ENCODE results near the gene NDRG2.
A peak's percentile ranks its signal among the peaks of the same experiment; 100 is the strongest.

Gene NDRG2

DNA sequence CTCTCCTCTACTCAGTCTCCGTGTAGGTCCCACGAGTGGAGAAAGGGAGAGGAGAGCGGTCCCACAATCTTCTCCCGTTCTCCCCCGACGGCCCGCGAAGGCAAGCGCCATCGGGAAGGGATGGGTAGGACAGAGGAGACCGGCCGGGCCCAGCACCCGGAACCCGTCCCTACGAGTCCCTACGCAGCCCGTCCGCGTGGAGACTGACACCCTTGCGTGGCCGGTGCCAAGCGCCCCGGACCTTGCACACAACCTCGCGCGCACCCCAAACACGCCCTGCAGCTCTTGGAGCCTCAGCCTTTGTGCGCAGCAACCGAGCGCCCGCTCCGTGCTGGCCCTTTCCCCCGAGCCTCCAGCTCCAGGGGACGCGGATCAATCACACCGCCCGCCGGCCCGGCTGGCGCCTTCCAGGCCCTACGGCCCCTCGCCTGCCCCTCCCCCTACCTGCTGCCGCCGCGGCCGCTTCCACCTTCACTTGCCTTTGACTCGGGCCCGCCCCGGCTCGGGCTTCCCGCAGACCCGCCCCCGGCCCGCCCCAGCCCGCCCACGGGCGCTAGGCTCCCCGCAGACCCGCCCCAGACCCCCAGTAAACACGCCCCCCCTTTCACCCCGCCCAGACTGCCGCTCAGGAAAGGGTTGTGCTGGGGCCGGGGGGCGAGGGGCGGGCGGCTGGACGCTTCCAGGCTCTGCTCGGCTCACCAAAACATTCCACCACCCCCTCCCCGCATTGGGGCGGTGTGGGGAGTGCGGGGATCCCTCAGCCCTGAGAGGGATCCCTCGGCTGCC, at the start of gene NDRG2:
Gene NDRG2, minus strand, starts transcription at position 477 of the 786 bp plus-strand sequence. CDS start 1,746 bp downstream, outside the sequence.
- DNase-seq (ENCODE audit: low read depth), result no peak

DNA sequence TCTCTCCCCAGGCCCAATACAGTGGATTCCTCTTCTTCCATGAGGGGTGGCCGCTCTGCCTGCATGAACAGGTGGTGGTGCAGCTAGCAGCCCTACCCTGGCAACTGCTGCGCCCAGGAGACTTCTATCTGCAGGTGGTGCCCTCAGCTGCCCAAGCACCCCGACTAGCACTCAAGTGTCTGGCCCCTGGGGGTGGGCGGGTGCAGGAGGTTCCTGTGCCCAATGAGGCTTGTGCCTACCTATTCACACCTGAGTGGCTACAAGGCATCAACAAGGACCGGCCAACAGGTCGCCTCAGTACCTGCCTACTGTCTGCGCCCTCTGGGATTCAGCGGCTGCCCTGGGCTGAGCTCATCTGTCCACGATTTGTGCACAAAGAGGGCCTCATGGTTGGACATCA, 49.1 kb upstream of the NDRG2 start:
- no peak for DNase-seq (ENCODE audit: low read depth)

GRCh38 chr14:21072781-21073339, 48.0 kb upstream of the NDRG2 start:
- DNase-seq (ENCODE audit: low read depth), result no peak

DNA sequence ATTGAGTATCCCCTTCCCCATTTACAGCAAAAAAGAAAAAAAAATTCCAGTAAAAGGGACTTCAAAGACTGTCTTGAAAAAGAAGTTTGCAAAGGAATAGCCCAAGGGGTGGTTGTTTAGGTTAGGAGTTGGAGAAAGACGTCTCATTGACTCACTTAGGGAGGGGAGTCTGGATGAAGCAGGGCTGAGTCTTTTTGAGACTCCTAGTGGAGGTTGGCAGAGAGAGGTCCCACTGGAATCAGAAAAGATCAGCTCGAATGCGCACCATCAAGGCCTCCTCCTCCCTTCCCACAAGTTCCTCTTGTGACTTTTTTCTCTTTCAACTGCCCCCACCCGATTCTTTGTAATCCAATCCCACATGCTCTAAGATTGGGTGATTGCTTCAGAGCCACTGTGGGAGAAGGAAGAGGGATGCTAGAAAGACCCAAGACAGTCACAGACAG, 47.2 kb upstream of the NDRG2 start:
- DNase-seq (ENCODE audit: low read depth), result peak; percentile 46

DNA sequence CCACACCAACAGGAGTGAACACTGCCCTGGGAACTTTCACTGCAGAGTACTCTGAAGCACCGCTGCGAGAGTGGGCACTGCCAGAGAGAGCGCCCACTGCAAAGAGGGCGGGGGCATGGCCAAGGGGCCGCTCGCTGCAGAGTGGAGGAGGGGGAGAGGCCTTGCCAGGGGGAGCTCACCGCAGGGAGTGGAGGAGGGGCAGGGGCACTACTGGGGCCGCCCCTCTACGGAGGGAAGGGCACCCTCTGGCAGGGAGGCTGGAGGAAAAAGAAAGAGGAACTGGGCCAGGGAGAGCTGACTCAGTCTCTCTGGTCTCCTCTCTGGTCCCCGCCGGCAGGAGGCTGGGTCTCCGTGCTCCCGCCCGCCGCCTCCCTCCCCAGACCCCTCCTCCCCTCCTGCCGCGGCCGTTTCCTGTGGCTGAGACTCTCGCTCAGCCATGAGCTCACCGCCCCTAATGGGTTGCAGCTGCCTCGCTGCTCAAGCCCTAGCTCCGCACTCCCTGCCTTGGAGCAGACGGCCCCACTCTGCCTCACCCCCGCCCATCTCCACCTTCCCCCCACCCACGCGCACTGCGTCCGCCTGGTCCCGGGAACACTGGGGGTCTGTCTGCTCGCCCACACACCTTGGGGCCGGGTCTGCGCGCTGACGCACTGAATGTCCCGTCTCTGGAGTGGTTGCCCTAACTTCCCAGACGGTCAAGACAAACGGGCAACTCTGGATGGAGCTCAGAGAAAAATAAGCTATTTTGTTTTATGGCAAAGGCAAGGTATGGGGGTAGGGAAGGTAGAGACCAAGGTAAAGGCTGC, 46.6 kb upstream of the NDRG2 start:
- peak; percentile 87 for DNase-seq (ENCODE audit: low read depth)

GRCh38 chr14:21070610-21071224, 45.9 kb upstream of the NDRG2 start:
- DNase-seq (ENCODE audit: low read depth), result no peak

- peak; percentile 21 for DNase-seq (ENCODE audit: low read depth)
These were observed 45.3 kb upstream of the NDRG2 start, which contains the start of gene ARHGEF40 for GRCh38 chr14:21070083-21070609. Gene ARHGEF40 (plus strand): TSS chr14:21070304. CDS start chr14:21070397, 93 bp downstream.

DNA sequence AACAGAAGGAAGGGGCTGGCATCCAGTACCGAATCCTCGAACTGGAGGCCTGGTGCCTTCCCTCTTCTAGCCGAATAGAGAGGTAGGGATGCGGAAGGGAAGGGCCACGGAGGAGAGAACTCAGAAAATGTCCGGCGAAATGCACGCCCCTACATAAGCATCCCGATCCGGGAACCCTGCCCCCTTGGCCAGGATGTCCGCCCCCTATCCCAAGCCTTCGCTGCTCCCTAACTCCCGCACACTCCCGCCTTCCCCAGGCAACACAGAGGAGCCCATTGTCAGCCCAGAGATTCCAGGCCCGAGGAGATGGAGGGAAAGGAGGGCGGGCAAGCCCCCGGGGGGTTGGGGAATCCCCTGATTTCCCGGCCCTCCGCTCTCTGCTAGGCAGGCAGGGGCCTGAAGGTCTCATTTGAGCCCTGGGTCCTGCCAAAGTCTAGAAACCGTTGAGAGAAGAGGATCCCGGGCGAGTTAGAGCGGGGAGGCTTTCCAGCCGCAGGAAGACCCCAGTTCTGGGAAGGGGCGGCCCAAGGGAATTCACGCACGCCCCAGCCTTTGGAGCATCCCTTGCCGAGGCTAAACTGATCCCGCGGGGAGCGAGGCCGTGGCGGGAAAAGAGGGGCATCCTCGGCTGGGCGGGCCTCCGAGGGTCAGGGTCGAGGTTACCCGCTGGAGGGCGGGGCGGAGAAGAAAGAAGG, 44.7 kb upstream of the NDRG2 start:
- no peak for DNase-seq (ENCODE audit: low read depth)

DNA sequence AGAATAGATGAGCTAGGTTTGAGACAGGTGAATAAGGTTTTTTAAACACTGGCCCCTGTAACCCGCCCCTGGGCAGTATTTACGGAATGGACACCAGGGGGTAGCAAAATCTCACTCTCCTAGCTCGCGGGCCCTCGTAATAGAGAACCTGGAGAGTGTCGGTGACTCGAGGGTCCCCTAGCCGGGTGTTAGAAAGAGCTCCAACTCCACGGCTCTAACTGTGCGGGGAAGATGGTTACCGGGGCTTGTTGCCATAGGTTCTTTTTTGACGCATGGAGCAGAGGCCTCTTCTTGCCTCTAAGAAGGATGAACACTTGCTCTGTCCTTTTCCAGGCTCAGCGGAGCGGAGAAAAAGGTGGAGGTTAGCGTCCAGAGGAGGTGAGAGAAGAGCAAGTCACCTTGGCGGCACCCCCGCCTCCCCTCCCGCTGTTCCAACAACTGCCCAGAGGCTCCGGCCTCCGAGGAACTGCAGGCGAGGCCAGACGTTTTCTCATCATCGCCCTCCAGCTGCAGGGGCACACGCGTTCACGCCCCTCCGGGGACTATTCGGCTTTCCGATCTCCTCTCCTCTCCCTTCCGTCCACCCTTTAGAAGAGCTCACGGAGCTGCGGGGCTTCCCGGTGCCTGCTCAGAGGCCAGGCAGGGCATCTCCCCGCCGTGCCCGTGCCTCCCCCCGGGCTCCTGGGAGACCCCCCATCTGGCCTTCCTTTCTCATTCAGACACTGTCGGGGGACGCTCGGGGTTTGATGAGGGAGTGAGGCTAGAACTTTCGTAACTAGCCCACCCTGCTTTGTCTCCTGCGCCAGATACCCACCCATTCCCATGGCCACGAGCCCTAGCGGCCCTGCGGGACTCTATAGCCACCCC, 43.9 kb upstream of the NDRG2 start:
- DNase-seq (ENCODE audit: low read depth), result peak; percentile 34

GRCh38 chr14:21066882-21067502, 42.1 kb upstream of the NDRG2 start:
- DNase-seq (ENCODE audit: low read depth), result no peak

DNA sequence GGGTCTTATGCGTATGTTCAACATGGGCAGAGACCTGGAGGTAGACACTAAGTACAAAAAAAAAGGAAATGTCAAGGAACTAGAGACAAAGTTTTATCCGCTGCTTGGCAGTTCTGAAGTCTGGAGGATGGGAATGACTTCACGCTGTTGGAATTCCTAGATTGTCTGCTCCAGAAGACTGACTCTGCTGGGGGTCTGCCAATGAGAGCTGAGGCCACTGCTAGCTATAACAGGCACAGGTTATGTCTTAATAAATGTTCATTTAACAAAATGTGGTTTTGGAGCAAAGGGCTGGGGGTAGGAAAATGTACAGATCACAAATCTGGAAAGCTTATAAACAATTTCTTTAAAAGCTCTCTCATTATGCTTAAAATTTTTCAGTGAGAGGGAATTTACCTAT, 38.6 kb upstream of the NDRG2 start:
- peak; percentile 65 for DNase-seq (ENCODE audit: low read depth)

DNA sequence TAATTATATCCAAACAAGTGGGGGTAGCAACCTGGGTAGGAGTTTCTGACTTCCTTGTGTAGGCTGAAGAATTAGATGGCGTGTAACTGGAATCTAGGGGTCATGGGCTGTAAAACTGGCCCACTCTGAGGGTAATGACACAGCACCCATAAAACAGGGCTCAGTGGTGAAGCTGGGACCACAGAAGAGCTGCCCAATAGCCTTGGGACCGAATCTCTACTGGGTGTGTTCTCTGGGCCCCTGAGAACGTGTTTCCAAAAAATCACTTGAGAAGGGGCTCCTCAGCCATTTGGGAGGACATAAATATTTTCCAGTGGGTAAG, 36.4 kb upstream of the NDRG2 start:
- no peak for DNase-seq (ENCODE audit: low read depth)

- no peak for DNase-seq (ENCODE audit: low read depth)
These were observed 35.9 kb upstream of the NDRG2 start for GRCh38 chr14:21060614-21061346.

DNA sequence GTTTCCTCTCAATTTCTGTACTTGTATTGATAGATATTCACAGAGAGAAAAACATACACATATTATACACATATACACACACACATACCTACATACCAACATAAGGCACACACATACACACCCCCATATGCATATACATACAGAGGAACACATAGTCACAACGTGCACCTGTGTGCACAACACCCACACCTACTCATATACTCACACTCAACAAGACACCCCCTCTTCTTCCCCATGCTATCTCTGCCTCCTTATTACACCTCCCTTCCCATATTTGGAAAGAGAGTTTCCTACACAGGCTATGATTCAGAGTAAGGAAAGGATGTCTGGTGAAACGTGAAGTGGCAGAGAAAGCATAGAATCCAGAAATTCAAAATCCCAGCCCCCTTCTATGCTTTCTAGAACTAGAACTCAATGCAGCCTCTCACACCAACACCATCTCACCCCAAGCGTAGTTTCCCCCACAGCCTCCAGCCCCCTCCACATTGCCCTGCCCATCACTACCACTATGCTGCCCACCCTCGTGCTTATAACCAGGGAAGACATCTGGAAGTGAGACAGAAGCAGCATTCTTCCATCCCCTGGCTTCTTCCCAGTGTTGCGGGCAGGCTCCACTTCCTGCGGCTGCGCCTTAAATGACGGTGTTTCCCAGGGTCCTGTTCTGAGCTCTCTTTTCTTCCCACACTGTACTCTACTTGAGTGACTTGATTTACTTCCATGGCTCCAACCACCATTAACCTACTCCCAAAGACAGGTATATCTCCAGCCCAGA, 35.2 kb upstream of the NDRG2 start:
- peak; percentile 35 for DNase-seq (ENCODE audit: low read depth)

DNA sequence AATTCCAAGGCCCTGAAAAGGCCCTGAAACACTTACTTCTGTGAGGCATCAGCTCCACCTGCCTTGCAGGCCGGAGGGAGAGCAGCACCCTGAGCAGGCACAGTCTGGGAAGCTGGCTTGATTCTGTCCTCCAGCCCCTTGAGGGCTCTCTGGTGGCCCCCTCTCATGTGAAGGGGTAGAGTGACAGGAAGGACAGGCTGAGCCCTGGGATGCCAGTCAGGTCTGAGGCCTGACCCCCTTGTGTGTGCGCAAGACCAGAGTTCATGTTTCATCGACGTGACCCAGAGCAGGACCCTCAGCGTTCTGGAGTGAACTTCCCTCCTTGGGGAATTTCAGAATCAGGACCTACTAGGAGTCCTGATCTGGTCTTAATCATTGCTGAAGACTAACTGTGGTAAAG, 34.0 kb upstream of the NDRG2 start:
- DNase-seq (ENCODE audit: low read depth), result no peak

GRCh38 chr14:21057803-21058675, 33.2 kb upstream of the NDRG2 start, which contains the start of gene RNASE8:
Gene RNASE8 (plus strand): TSS chr14:21057822. CDS start chr14:21057893, 71 bp downstream.
- no peak for DNase-seq (ENCODE audit: low read depth)

GRCh38 chr14:21056520-21057163, 31.8 kb upstream of the NDRG2 start:
- peak; percentile 64 for DNase-seq (ENCODE audit: low read depth)
